ENCODE data around the gene PROB1. TPM values are rescaled to one million over a fixed set of nuclear protein-coding genes. Genes with fewer than 3 reads are reported as not detected.

Gene PROB1
- total and polyA plus RNA-seq, 12 donors = 3.1 to 24.4 (median 8.8) TPM

DNA sequence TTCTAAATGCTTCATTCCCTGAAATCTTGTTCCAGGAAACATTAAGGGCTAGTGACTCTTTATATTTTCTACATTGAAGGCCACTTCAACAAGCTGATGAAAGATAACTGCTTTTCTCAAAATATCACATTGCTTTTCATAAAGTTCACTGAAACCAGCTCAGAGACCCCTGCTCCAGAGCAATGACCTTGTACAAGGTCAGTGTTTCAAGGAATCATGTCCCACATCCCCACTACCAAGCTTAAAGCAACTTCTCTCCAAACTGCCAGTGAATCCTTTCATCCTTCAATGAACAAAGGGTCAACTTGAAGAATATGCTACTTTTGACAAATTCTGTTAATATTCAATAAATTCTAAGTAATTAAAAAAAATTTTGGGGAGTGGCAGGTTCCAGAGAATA is 21.0 kb upstream of the PROB1 start:
- no peaks in the 10 kb centered on the region for H3K9me3 ChIP-seq (replicated peaks in 1 of 3)
- H3K27ac ChIP-seq = peak overlapping the region; percentile 17 to 87 (median 62)
- H3K27me3 ChIP-seq = no peaks in the 10 kb centered on the region
- no peak for TF ChIP-seq POLR2A (IDR thresholded peaks at IDR 0.05)
- TF ChIP-seq, protein P1, sequence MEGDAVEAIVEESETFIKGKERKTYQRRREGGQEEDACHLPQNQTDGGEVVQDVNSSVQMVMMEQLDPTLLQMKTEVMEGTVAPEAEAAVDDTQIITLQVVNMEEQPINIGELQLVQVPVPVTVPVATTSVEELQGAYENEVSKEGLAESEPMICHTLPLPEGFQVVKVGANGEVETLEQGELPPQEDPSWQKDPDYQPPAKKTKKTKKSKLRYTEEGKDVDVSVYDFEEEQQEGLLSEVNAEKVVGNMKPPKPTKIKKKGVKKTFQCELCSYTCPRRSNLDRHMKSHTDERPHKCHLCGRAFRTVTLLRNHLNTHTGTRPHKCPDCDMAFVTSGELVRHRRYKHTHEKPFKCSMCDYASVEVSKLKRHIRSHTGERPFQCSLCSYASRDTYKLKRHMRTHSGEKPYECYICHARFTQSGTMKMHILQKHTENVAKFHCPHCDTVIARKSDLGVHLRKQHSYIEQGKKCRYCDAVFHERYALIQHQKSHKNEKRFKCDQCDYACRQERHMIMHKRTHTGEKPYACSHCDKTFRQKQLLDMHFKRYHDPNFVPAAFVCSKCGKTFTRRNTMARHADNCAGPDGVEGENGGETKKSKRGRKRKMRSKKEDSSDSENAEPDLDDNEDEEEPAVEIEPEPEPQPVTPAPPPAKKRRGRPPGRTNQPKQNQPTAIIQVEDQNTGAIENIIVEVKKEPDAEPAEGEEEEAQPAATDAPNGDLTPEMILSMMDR (IDR thresholded peaks at IDR 0.05) = no peak
- H3K4me1 ChIP-seq (replicated peaks in 1 of 2) = peaks cover 21 to 39% of the 10 kb centered on the region in 2 donors
- no peak overlapping the region for H3K4me3 ChIP-seq
- no peak for DNase-seq
- H3K36me3 ChIP-seq (replicated peaks in 1 of 2) = peaks cover 0 to 15% of the 10 kb centered on the region in 2 donors
- intact Hi-C loops (cut with DNase I) = no loop called here

GRCh38 chr5:139415221-139415861 is 20.4 kb upstream of the PROB1 start:
- intact Hi-C loops (cut with DNase I) = no loop called here
- H3K27me3 ChIP-seq = no peaks in the 10 kb centered on the region
- H3K9me3 ChIP-seq (replicated peaks in 1 of 3) = no peaks in the 10 kb centered on the region
- TF ChIP-seq, protein P1 (IDR thresholded peaks at IDR 0.05) = no peak
- TF ChIP-seq POLR2A (IDR thresholded peaks at IDR 0.05) = no peak
- H3K27ac ChIP-seq = peak overlapping the region; percentile 17 to 87 (median 62)
- H3K36me3 ChIP-seq (replicated peaks in 1 of 2) = peaks cover 0 to 15% of the 10 kb centered on the region in 2 donors
- WGBS, 4 donors = 28 to 50% (median 43%) methylated on average over 4 to 8 of the region's 8 CpGs
- H3K4me1 ChIP-seq (replicated peaks in 1 of 2) = peaks cover 21 to 39% of the 10 kb centered on the region in 2 donors
- H3K4me3 ChIP-seq = no peak overlapping the region
- DNase-seq = peak in 2 of 7 donors; percentile 38 to 57

GRCh38 chr5:139414581-139415130 is 19.8 kb upstream of the PROB1 start:
- intact Hi-C loops (cut with DNase I) = no loop called here

GRCh38 chr5:139413963-139414362 is 19.1 kb upstream of the PROB1 start:
- 70 to 77% (median 74%) methylated on average over 6 of the region's 6 CpGs for WGBS, 4 donors
- intact Hi-C loops (cut with DNase I) = no loop called here
- H3K27ac ChIP-seq = peak overlapping the region in 4 of 5 donors; percentile 4 to 82 (median 60)

More at GRCh38 chr5:139414581-139415130, 19.8 kb upstream of the PROB1 start:
- Histone ChIP-seq H3K4me1 (replicated peaks in 1 of 2) (peaks cover 21 to 39% of the 10 kb centered on the region in 2 donors), H3K27me3 (no peaks in the 10 kb centered on the region), H3K9me3 (replicated peaks in 1 of 3) (no peaks in the 10 kb centered on the region), H3K36me3 (replicated peaks in 1 of 2) (peaks cover 0 to 11% of the 10 kb centered on the region in 2 donors), H3K27ac (peak overlapping the region; percentile 17 to 87 (median 62)), H3K4me3 (no peak overlapping the region)
- peak; percentile 42 to 78 (median 67) for DNase-seq
- TF ChIP-seq POLR2A (IDR thresholded peaks at IDR 0.05) = peak in 1 of 2 donors; percentile 45
- TF ChIP-seq, protein P1 (IDR thresholded peaks at IDR 0.05) = peak in 2 of 6 experiments; percentile 19 to 36
- WGBS, 4 donors = 29 to 47% (median 39%) methylated on average over 9 of the region's 9 CpGs

More at GRCh38 chr5:139413963-139414362, 19.1 kb upstream of the PROB1 start:
- Histone ChIP-seq H3K36me3 (replicated peaks in 1 of 2) (peaks cover 0 to 4% of the 10 kb centered on the region in 2 donors), H3K27me3 (no peaks in the 10 kb centered on the region), H3K4me3 (no peak overlapping the region), H3K9me3 (replicated peaks in 1 of 3) (no peaks in the 10 kb centered on the region), H3K4me1 (replicated peaks in 1 of 2) (peaks cover 21 to 39% of the 10 kb centered on the region in 2 donors)
- DNase-seq = no peak
- TF ChIP-seq POLR2A (IDR thresholded peaks at IDR 0.05) = no peak
- TF ChIP-seq, protein P1 (IDR thresholded peaks at IDR 0.05) = no peak
